ENCODE results near the gene ZNF511. TPM values are rescaled to one million over a fixed set of nuclear protein-coding genes. Genes with fewer than 3 reads are reported as not detected.

The ZNF511 gene
- total and polyA plus RNA-seq, 7 experiments from 2014 or later = 29.6 to 88.1 (median 38.8) TPM

DNA sequence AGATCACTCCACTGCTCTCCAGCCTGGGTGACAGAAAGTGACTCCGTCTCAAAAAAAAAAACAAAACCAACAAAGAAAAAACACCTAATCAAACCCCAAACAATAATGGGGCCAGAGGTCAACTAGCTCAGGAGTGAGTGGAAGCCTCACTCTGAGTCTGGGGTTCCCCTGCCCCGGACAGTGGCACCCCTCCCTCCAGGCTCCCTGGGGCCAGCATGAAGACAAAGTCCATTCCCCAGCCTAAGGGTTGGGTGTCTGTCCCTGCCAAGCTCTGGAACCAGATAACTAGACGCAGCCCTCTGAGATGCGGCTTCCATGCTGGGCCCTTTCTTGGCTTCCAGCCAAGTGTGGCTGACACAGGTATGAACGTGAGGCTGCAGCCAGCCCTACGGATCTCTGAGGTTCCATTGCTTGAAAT is 50.8 kb downstream of the ZNF511 start:
- H3K9me3 ChIP-seq (ENCODE audit: control insufficient read depth in 2 of 3, low read length in 3 of 3) = no peaks in the 10 kb centered on the region
- Mint-ChIP-seq H3K9me3 (no peaks in the 10 kb centered on the region), H3K36me3 (peaks cover 0 to 15% (median 7%) of the 10 kb centered on the region in 5 donors), H3K4me1 (peaks cover 0 to 6% (median 4%) of the 10 kb centered on the region in 7 donors), H3K4me3 (no peak overlapping the region), H3K27ac (peak overlapping the region in 5 of 9 donors; percentile 17 to 72 (median 62)), H3K27me3 (no peaks in the 10 kb centered on the region)
- POLR2A ChIA-PET = interaction anchor here (1.1 to 1.2 kb wide), 2 partner anchors 16 to 73 kb away, joined by 3 read pairs; no protein-coding TSS in a partner anchor
- peak in 5 of 9 donors; percentile 37 to 52 (median 47) for DNase-seq
- CTCF ChIA-PET = interaction anchor here (0.5 kb wide), 1 partner anchor 29 kb away, joined by 3 read pairs; no protein-coding TSS in a partner anchor
- H3K4me3 ChIP-seq (ENCODE audit: low read length) = no peak overlapping the region
- peaks cover 0 to 13% (median 0%) of the 10 kb centered on the region in 3 experiments for H3K36me3 ChIP-seq (ENCODE audit: control insufficient read depth in 2 of 3, insufficient read depth in 3 of 3, low read length in 3 of 3)
- H3K4me1 ChIP-seq (ENCODE audit: control insufficient read depth in 2 of 2, insufficient read depth in 2 of 2, low read length in 2 of 2) = no peaks in the 10 kb centered on the region
- H3K27ac ChIP-seq (ENCODE audit: low read depth, low read length) = no peak overlapping the region
- no peaks in the 10 kb centered on the region for H3K27me3 ChIP-seq (ENCODE audit: control insufficient read depth in 2 of 2, insufficient read depth in 2 of 2, low read length in 2 of 2)
- intact Hi-C loops (cut with micrococcal nuclease) = loop anchor here (5.0 kb wide), 2 partner anchors 33 to 1052 kb away; partner anchors contain the start of genes MTG1 (in 1 of the 2) and STK32C (in 1 of the 2)
- ATAC-seq = no peak

GRCh38 chr10:133359972-133360610 is 51.4 kb downstream of the ZNF511 start:
- H3K4me3 Mint-ChIP-seq = peak overlapping the region in 1 of 10 donors; percentile 38
- peaks cover 0 to 6% (median 4%) of the 10 kb centered on the region in 7 donors for H3K4me1 Mint-ChIP-seq
- Histone ChIP-seq H3K9me3 (ENCODE audit: control insufficient read depth in 2 of 3, low read length in 3 of 3) (no peaks in the 10 kb centered on the region), H3K27me3 (ENCODE audit: control insufficient read depth in 2 of 2, insufficient read depth in 2 of 2, low read length in 2 of 2) (no peaks in the 10 kb centered on the region), H3K4me3 (ENCODE audit: low read length) (no peak overlapping the region), H3K36me3 (ENCODE audit: control insufficient read depth in 2 of 3, insufficient read depth in 3 of 3, low read length in 3 of 3) (peaks cover 0 to 18% (median 0%) of the 10 kb centered on the region in 3 experiments), H3K27ac (ENCODE audit: low read depth, low read length) (no peak overlapping the region), H3K4me1 (ENCODE audit: control insufficient read depth in 2 of 2, insufficient read depth in 2 of 2, low read length in 2 of 2) (no peaks in the 10 kb centered on the region)
- peaks cover 0 to 18% (median 10%) of the 10 kb centered on the region in 5 donors for H3K36me3 Mint-ChIP-seq
- intact Hi-C loops (cut with micrococcal nuclease) = loop anchor here (5.0 kb wide), 2 partner anchors 32 to 1053 kb away; partner anchors contain the start of genes MTG1 (in 1 of the 2) and STK32C (in 1 of the 2)
- DNase-seq (no peak), ATAC-seq (no peak)
- CTCF ChIA-PET = no interaction called here
- no peaks in the 10 kb centered on the region for H3K9me3 Mint-ChIP-seq
- POLR2A ChIA-PET = interaction anchor here (1.2 kb wide), 1 partner anchor 15 kb away, joined by 3 read pairs; no protein-coding TSS in a partner anchor
- no peaks in the 10 kb centered on the region for H3K27me3 Mint-ChIP-seq
- peak overlapping the region in 8 of 9 donors; percentile 12 to 84 (median 56) for H3K27ac Mint-ChIP-seq

- ATAC-seq = no peak
- ChIA-PET CTCF (interaction anchor here (0.6 to 1.2 kb wide), 2 partner anchors 9 to 32 kb away, joined by 3 to 6 read pairs; no protein-coding TSS in a partner anchor), POLR2A (interaction anchor here (1.3 kb wide), 1 partner anchor 34 kb away, joined by 3 read pairs; no protein-coding TSS in a partner anchor)
- H3K36me3 ChIP-seq (ENCODE audit: control insufficient read depth in 2 of 3, insufficient read depth in 3 of 3, low read length in 3 of 3) = peaks cover 0 to 30% (median 0%) of the 10 kb centered on the region in 3 experiments
- H3K36me3 Mint-ChIP-seq = peaks cover 0 to 25% (median 10%) of the 10 kb centered on the region in 5 donors
- peak overlapping the region in 2 of 9 donors; percentile 43 to 60 for H3K27ac Mint-ChIP-seq
- H3K9me3 ChIP-seq (ENCODE audit: control insufficient read depth in 2 of 3, low read length in 3 of 3) = no peaks in the 10 kb centered on the region
- no peaks in the 10 kb centered on the region for H3K27me3 Mint-ChIP-seq
- DNase-seq = no peak
- no peak overlapping the region for H3K4me3 ChIP-seq (ENCODE audit: low read length)
- no peak overlapping the region for H3K27ac ChIP-seq (ENCODE audit: low read depth, low read length)
- no peaks in the 10 kb centered on the region for H3K9me3 Mint-ChIP-seq
- no peaks in the 10 kb centered on the region for H3K4me1 ChIP-seq (ENCODE audit: control insufficient read depth in 2 of 2, insufficient read depth in 2 of 2, low read length in 2 of 2)
- no peaks in the 10 kb centered on the region for H3K27me3 ChIP-seq (ENCODE audit: control insufficient read depth in 2 of 2, insufficient read depth in 2 of 2, low read length in 2 of 2)
- H3K4me3 Mint-ChIP-seq = no peak overlapping the region
- peaks cover 0 to 1% (median 0%) of the 10 kb centered on the region in 7 donors for H3K4me1 Mint-ChIP-seq
- intact Hi-C loops (cut with micrococcal nuclease) = no loop called here
Measured at GRCh38 chr10:133361227-133361626, 52.5 kb downstream of the ZNF511 start.

GRCh38 chr10:133361773-133362441 is 53.2 kb downstream of the ZNF511 start:
- Mint-ChIP-seq H3K4me1 (no peaks in the 10 kb centered on the region), H3K4me3 (no peak overlapping the region), H3K27ac (peak overlapping the region in 2 of 9 donors; percentile 53 to 60), H3K27me3 (no peaks in the 10 kb centered on the region), H3K9me3 (no peaks in the 10 kb centered on the region), H3K36me3 (peaks cover 0 to 25% (median 10%) of the 10 kb centered on the region in 5 donors)
- Histone ChIP-seq H3K36me3 (ENCODE audit: control insufficient read depth in 2 of 3, insufficient read depth in 3 of 3, low read length in 3 of 3) (peaks cover 0 to 36% (median 0%) of the 10 kb centered on the region in 3 experiments), H3K27me3 (ENCODE audit: control insufficient read depth in 2 of 2, insufficient read depth in 2 of 2, low read length in 2 of 2) (no peaks in the 10 kb centered on the region), H3K27ac (ENCODE audit: low read depth, low read length) (no peak overlapping the region), H3K4me3 (ENCODE audit: low read length) (no peak overlapping the region), H3K9me3 (ENCODE audit: control insufficient read depth in 2 of 3, low read length in 3 of 3) (no peaks in the 10 kb centered on the region), H3K4me1 (ENCODE audit: control insufficient read depth in 2 of 2, insufficient read depth in 2 of 2, low read length in 2 of 2) (no peaks in the 10 kb centered on the region)
- intact Hi-C loops (cut with micrococcal nuclease) = no loop called here
- POLR2A ChIA-PET = interaction anchor here (0.6 to 1.3 kb wide), 2 partner anchors 18 to 34 kb away, joined by 3 read pairs; no protein-coding TSS in a partner anchor
- DNase-seq (no peak), ATAC-seq (no peak)
- CTCF ChIA-PET = interaction anchor here (1.2 kb wide), 1 partner anchor 32 kb away, joined by 6 read pairs; no protein-coding TSS in a partner anchor

Other genes with a start within 250 kb of the ZNF511 start
- not detected for gene ADGRA1, start 221.0 kb upstream of the ZNF511 start, total RNA-seq
- gene ADGRA1, start 221.0 kb upstream of the ZNF511 start, polyA plus RNA-seq = not detected
- 1 to 10 TPM in 1 of 5 experiments, under 1 TPM in 3, not detected in 1; 0.05 to 3.6 (median 0.60) TPM for gene KNDC1, start 148.7 kb upstream of the ZNF511 start, total RNA-seq
- gene KNDC1, start 148.7 kb upstream of the ZNF511 start, polyA plus RNA-seq = not detected
- under 1 TPM in 1 of 5 experiments, not detected in 4; 0.56 TPM for gene UTF1, start 78.7 kb upstream of the ZNF511 start, total RNA-seq
- gene UTF1, start 78.7 kb upstream of the ZNF511 start, polyA plus RNA-seq = not detected
- 1 to 10 TPM in 1 of 5 experiments, under 1 TPM in 1, not detected in 3; 0.85 to 5.7 TPM for gene VENTX, start 71.1 kb upstream of the ZNF511 start, total RNA-seq
- gene VENTX, start 71.1 kb upstream of the ZNF511 start, polyA plus RNA-seq = not detected
- 100 to 1,000 TPM in 2 of 5 experiments, 10 to 100 TPM in 3; 19.5 to 239 (median 87.6) TPM for gene ADAM8, start 32.0 kb upstream of the ZNF511 start, total RNA-seq
- gene ADAM8, start 32.0 kb upstream of the ZNF511 start, polyA plus RNA-seq = 10 to 100 TPM; 22.7 to 27.8 TPM
- gene TUBGCP2, start within 50 bp of the ZNF511 start, total RNA-seq = 10 to 100 TPM; 67.7 to 97.0 (median 69.5) TPM
- 10 to 100 TPM; 29.6 to 32.6 TPM for gene TUBGCP2, start within 50 bp of the ZNF511 start, polyA plus RNA-seq
- 1 to 10 TPM in 4 of 5 experiments, not detected in 1; 1.5 to 5.1 (median 3.4) TPM for gene CALY, start 28.0 kb downstream of the ZNF511 start, total RNA-seq
- gene CALY, start 28.0 kb downstream of the ZNF511 start, polyA plus RNA-seq = under 1 TPM; 0.33 to 0.91 TPM
- not detected for gene PRAP1, start 38.5 kb downstream of the ZNF511 start, total RNA-seq
- not detected for gene PRAP1, start 38.5 kb downstream of the ZNF511 start, polyA plus RNA-seq
- gene FUOM, start 49.1 kb downstream of the ZNF511 start, total RNA-seq = 10 to 100 TPM; 11.2 to 24.6 (median 16.9) TPM
- 10 to 100 TPM; 21.9 to 22.9 TPM for gene FUOM, start 49.1 kb downstream of the ZNF511 start, polyA plus RNA-seq
- 10 to 100 TPM; 17.5 to 39.8 (median 28.9) TPM for gene ECHS1, start 64.4 kb downstream of the ZNF511 start, total RNA-seq
- gene ECHS1, start 64.4 kb downstream of the ZNF511 start, polyA plus RNA-seq = 100 to 1,000 TPM in 1 of 2 donors, 10 to 100 TPM in 1; 81.9 to 104 TPM
- gene PAOX, start 70.3 kb downstream of the ZNF511 start, total RNA-seq = 1 to 10 TPM; 1.6 to 9.8 (median 7.7) TPM
- gene PAOX, start 70.3 kb downstream of the ZNF511 start, polyA plus RNA-seq = 1 to 10 TPM; 6.1 to 8.7 TPM
- gene MTG1, start 85.2 kb downstream of the ZNF511 start, total RNA-seq = 10 to 100 TPM; 51.0 to 67.1 (median 57.2) TPM
- 10 to 100 TPM; 25.6 to 40.7 TPM for gene MTG1, start 85.2 kb downstream of the ZNF511 start, polyA plus RNA-seq
- not detected for gene SPRN, start 115.7 kb downstream of the ZNF511 start, total RNA-seq
- gene SPRN, start 115.7 kb downstream of the ZNF511 start, polyA plus RNA-seq = under 1 TPM; 0.10 to 0.34 TPM
- gene SCART1, start 145.0 kb downstream of the ZNF511 start, total RNA-seq = 1 to 10 TPM; 2.3 to 8.6 (median 4.5) TPM
- gene SCART1, start 145.0 kb downstream of the ZNF511 start, polyA plus RNA-seq = under 1 TPM in 1 of 2 donors, not detected in 1; 0.03 TPM
- 1 to 10 TPM in 4 of 5 experiments, under 1 TPM in 1; 0.19 to 2.2 (median 1.7) TPM for gene CYP2E1, start 218.4 kb downstream of the ZNF511 start, total RNA-seq
- not detected for gene CYP2E1, start 218.4 kb downstream of the ZNF511 start, polyA plus RNA-seq